ENCODE data around the gene PHLDA3.

PHLDA3 gene

GRCh38 chr1:201433609-201434008 is 35.4 kb downstream of the PHLDA3 start:
- no peak for TF ChIP-seq CTCF (IDR thresholded peaks at IDR 0.05; ENCODE audit: extremely low read depth, missing control alignments)
- DNase-seq (ENCODE audit: low spot score) = no peak

GRCh38 chr1:201430776-201431175 is 38.2 kb downstream of the PHLDA3 start:
- no peak for DNase-seq (ENCODE audit: low spot score)
- TF ChIP-seq CTCF (IDR thresholded peaks at IDR 0.05; ENCODE audit: extremely low read depth, missing control alignments) = no peak

- TF ChIP-seq CTCF (IDR thresholded peaks at IDR 0.05; ENCODE audit: extremely low read depth, missing control alignments) = no peak
Observed at GRCh38 chr1:201429736-201430501, 39.1 kb downstream of the PHLDA3 start.

GRCh38 chr1:201427963-201428362 is 41.0 kb downstream of the PHLDA3 start:
- no peak for TF ChIP-seq CTCF (IDR thresholded peaks at IDR 0.05; ENCODE audit: extremely low read depth, missing control alignments)
- DNase-seq (ENCODE audit: low spot score) = no peak

More at GRCh38 chr1:201429736-201430501, 39.1 kb downstream of the PHLDA3 start:
- no peak for DNase-seq (ENCODE audit: low spot score)

- no peak for TF ChIP-seq CTCF (IDR thresholded peaks at IDR 0.05; ENCODE audit: extremely low read depth, missing control alignments)
- no peak for DNase-seq (ENCODE audit: low spot score)
Observed at GRCh38 chr1:201426479-201427310, 42.3 kb downstream of the PHLDA3 start.

- no peak for DNase-seq (ENCODE audit: low spot score)
- TF ChIP-seq CTCF (IDR thresholded peaks at IDR 0.05; ENCODE audit: extremely low read depth, missing control alignments) = no peak
Observed at GRCh38 chr1:201424146-201424545, 44.8 kb downstream of the PHLDA3 start.

- no peak for DNase-seq (ENCODE audit: low spot score)
- no peak for TF ChIP-seq CTCF (IDR thresholded peaks at IDR 0.05; ENCODE audit: extremely low read depth, missing control alignments)
Observed at GRCh38 chr1:201423655-201424054, 45.3 kb downstream of the PHLDA3 start.
